Measurements from ENCODE around the gene RBM5. TPM values are rescaled to one million over a fixed set of nuclear protein-coding genes. Genes with fewer than 3 reads are reported as not detected.

RBM5 gene
- total and polyA plus RNA-seq, 2 donors (not counting 1 experiment from before 2014, with no cell fraction given): 405 to 464 TPM

DNA sequence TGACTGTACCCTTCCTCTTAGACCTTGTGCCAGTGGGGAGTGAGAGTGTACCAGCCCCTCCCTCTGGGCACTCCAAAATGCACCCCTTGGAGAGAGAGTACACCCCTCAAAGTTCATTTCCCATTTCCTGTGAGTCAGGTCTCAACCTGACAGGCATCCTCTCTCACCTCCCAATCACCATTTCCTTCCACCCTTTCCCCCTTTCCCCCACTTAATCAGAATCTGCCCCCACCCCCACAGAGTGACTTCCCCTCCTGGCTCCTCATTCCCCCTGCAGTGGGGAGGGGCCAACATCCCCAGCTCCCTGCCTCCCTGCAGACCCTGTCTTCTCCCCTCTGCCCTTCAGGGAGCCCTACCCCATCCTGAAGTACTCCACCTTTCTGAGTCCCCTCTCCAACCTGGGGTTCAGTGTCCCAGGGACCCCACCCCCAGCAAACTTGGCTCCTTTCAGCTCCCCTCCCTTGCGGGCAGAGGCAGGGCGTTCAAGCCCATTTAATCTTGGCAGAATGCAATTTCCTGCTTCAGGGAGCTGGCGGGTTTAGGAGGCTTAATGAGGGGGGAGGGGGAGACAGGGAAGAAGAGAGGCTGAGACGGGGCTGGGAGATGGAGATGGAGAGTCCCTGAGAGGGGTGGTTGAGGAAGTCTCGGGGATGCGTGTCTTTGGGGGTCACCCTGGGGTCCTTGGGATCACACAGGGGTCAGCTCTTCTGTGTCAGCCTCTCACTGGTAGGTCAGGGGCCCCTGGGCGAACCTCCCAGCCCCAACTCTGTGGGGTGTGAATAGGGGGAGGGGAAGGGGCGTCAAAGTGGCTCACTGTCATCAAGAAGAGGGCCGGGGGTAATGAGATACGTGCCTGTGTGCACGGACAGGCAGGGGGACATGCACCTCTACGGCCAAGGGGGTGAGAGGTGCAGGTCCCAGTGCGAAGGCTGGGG is 49.8 kb downstream of the RBM5 start:
- ChIA-PET POLR2A (no interaction called here), CTCF (interaction anchor here (0.6 kb wide), 1 partner anchor 37 kb away, joined by 3 read pairs; no protein-coding TSS in a partner anchor)
- intact Hi-C loops (cut with micrococcal nuclease): no loop called here
- ATAC-seq (ENCODE audit: low read depth): no peak
- no peak for DNase-seq
- H3K9me3 Mint-ChIP-seq (ENCODE audit: insufficient read depth): no peaks in the 10 kb centered on the region
- Histone ChIP-seq H3K36me3 (replicated peaks in 1 of 2; ENCODE audit: control extremely low read depth in 1 of 2, control insufficient read depth in 1 of 2, extremely low read depth in 1 of 2, insufficient read depth in 2 of 2, low read length in 1 of 2) (no peaks in the 10 kb centered on the region), H3K4me3 (ENCODE audit: control extremely low read depth in 1 of 5, extremely low read depth in 1 of 5, insufficient read depth in 1 of 5, low read depth in 2 of 5, low read length in 4 of 5) (no peak overlapping the region), H3K27me3 (replicated peaks in 1 of 4; ENCODE audit: control extremely low read depth in 1 of 4, control insufficient read depth in 3 of 4, insufficient read depth in 4 of 4, low read length in 3 of 4) (peaks cover 0 to 13% (median 0%) of the 10 kb centered on the region in 4 experiments), H4K20me1 (ENCODE audit: control insufficient read depth, insufficient read depth, low read length, poor library complexity, severe bottlenecking) (no peaks in the 10 kb centered on the region), H2AFZ (ENCODE audit: insufficient read depth, low read depth, low read length, poor library complexity, severe bottlenecking) (no peak overlapping the region), H3K27ac (ENCODE audit: low read length in 2 of 2) (no peak overlapping the region), H3K9ac (ENCODE audit: low read length) (no peak overlapping the region), H3K4me1 (ENCODE audit: control insufficient read depth in 2 of 2, insufficient read depth in 2 of 2, low read length in 2 of 2) (no peaks in the 10 kb centered on the region), H3K79me2 (ENCODE audit: control insufficient read depth, insufficient read depth, low read length) (no peaks in the 10 kb centered on the region), H3K4me2 (replicated peaks; ENCODE audit: low read depth, low read length, poor library complexity, severe bottlenecking) (no peak overlapping the region), H3K9me3 (ENCODE audit: control extremely low read depth in 1 of 3, control insufficient read depth in 2 of 3, insufficient read depth in 1 of 3, low read length in 2 of 3) (no peaks in the 10 kb centered on the region)
- H3K4me3 Mint-ChIP-seq: no peak overlapping the region
- no peak for TF ChIP-seq EZH2 (IDR thresholded peaks at IDR 0.05; ENCODE audit: borderline replicate concordance, insufficient read depth, low read depth, low read length, poor library complexity, severe bottlenecking)
- TF ChIP-seq, protein P1, sequence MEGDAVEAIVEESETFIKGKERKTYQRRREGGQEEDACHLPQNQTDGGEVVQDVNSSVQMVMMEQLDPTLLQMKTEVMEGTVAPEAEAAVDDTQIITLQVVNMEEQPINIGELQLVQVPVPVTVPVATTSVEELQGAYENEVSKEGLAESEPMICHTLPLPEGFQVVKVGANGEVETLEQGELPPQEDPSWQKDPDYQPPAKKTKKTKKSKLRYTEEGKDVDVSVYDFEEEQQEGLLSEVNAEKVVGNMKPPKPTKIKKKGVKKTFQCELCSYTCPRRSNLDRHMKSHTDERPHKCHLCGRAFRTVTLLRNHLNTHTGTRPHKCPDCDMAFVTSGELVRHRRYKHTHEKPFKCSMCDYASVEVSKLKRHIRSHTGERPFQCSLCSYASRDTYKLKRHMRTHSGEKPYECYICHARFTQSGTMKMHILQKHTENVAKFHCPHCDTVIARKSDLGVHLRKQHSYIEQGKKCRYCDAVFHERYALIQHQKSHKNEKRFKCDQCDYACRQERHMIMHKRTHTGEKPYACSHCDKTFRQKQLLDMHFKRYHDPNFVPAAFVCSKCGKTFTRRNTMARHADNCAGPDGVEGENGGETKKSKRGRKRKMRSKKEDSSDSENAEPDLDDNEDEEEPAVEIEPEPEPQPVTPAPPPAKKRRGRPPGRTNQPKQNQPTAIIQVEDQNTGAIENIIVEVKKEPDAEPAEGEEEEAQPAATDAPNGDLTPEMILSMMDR (IDR thresholded peaks at IDR 0.05): no peak
- H3K27ac Mint-ChIP-seq: no peak overlapping the region
- peaks cover 4% of the 10 kb centered on the region for H3K27me3 Mint-ChIP-seq
- H3K4me1 Mint-ChIP-seq: no peaks in the 10 kb centered on the region
- WGBS (ENCODE audit: insufficient coverage): 27% methylated on average over 11 of the region's 13 CpGs

GRCh38 chr3:50139308-50139707 is 50.6 kb downstream of the RBM5 start:
- no peak overlapping the region for H2AFZ ChIP-seq (ENCODE audit: insufficient read depth, low read depth, low read length, poor library complexity, severe bottlenecking)
- no peaks in the 10 kb centered on the region for H3K4me1 ChIP-seq (ENCODE audit: control insufficient read depth in 2 of 2, insufficient read depth in 2 of 2, low read length in 2 of 2)
- 92% methylated on average over 4 of the region's 6 CpGs for WGBS (ENCODE audit: insufficient coverage)
- H4K20me1 ChIP-seq (ENCODE audit: control insufficient read depth, insufficient read depth, low read length, poor library complexity, severe bottlenecking): no peaks in the 10 kb centered on the region
- Mint-ChIP-seq H3K9me3 (ENCODE audit: insufficient read depth) (no peaks in the 10 kb centered on the region), H3K27ac (no peak overlapping the region), H3K4me1 (no peaks in the 10 kb centered on the region), H3K27me3 (peaks cover 4% of the 10 kb centered on the region), H3K4me3 (no peak overlapping the region)
- peaks cover 0 to 10% (median 0%) of the 10 kb centered on the region in 4 experiments for H3K27me3 ChIP-seq (replicated peaks in 1 of 4; ENCODE audit: control extremely low read depth in 1 of 4, control insufficient read depth in 3 of 4, insufficient read depth in 4 of 4, low read length in 3 of 4)
- H3K4me2 ChIP-seq (replicated peaks; ENCODE audit: low read depth, low read length, poor library complexity, severe bottlenecking): no peak overlapping the region
- CTCF ChIA-PET: no interaction called here
- no peak for ATAC-seq (ENCODE audit: low read depth)
- no peak for DNase-seq
- no peaks in the 10 kb centered on the region for H3K79me2 ChIP-seq (ENCODE audit: control insufficient read depth, insufficient read depth, low read length)
- H3K9me3 ChIP-seq (ENCODE audit: control extremely low read depth in 1 of 3, control insufficient read depth in 2 of 3, insufficient read depth in 1 of 3, low read length in 2 of 3): no peaks in the 10 kb centered on the region
- H3K9ac ChIP-seq (ENCODE audit: low read length): no peak overlapping the region
- POLR2A ChIA-PET: no interaction called here
- intact Hi-C loops (cut with micrococcal nuclease): no loop called here
- no peaks in the 10 kb centered on the region for H3K36me3 ChIP-seq (replicated peaks in 1 of 2; ENCODE audit: control extremely low read depth in 1 of 2, control insufficient read depth in 1 of 2, extremely low read depth in 1 of 2, insufficient read depth in 2 of 2, low read length in 1 of 2)
- no peak overlapping the region for H3K4me3 ChIP-seq (ENCODE audit: control extremely low read depth in 1 of 5, extremely low read depth in 1 of 5, insufficient read depth in 1 of 5, low read depth in 2 of 5, low read length in 4 of 5)
- no peak overlapping the region for H3K27ac ChIP-seq (ENCODE audit: low read length in 2 of 2)
- TF ChIP-seq, protein P1 (IDR thresholded peaks at IDR 0.05): no peak
- TF ChIP-seq EZH2 (IDR thresholded peaks at IDR 0.05; ENCODE audit: borderline replicate concordance, insufficient read depth, low read depth, low read length, poor library complexity, severe bottlenecking): no peak

Measured in B cell (primary cell).